Thoracic aorta (tissue), 2 donors: Measurements from ENCODE around the gene USHBP1. TPM values are rescaled to one million over a fixed set of nuclear protein-coding genes. Genes with fewer than 3 reads are reported as not detected.

Source experiments
- ATAC-seq: fragments of 150-250 bp; one replicate; pipeline ENCODE4 v1.8.0; 2017; ENCODE audit warnings: low read depth; ENCODE audit not compliant: insufficient number of reproducible peaks, low FRiP score
- DNase-seq: peaks from one replicate; pipeline ENCODE4 v3.0.0-alpha.2; 2020; ENCODE audit warnings: low spot score
- H3K27ac ChIP-seq, 2 donors: fragments of 200-600 bp; sonication (generic); 1 replicate in 1 of 2; 2 replicates in 1 of 2; pipeline ENCODE4 v1.5.1; 2016; ENCODE audit warnings: mild to moderate bottlenecking in 2 of 2, moderate library complexity in 2 of 2
- H3K27me3 ChIP-seq: fragments of 200-600 bp; sonication (generic); replicated peaks from 2 replicates; pipeline ENCODE4 v1.6.0; 2016; ENCODE audit warnings: mild to moderate bottlenecking; ENCODE audit not compliant: insufficient read depth
- H3K36me3 ChIP-seq: fragments of 200-600 bp; sonication (generic); one replicate; pipeline ENCODE4 v1.5.1; 2016
- H3K4me1 ChIP-seq, 2 donors: fragments of 200-600 bp; sonication (generic); 1 replicate in 1 of 2; 2 replicates in 1 of 2; pipeline versions ENCODE4 v1.5.1 to v1.6.0; 2016; ENCODE audit warnings: low read depth in 2 of 2, mild to moderate bottlenecking in 1 of 2; ENCODE audit not compliant: control insufficient read depth in 1 of 2
- H3K4me3 ChIP-seq: fragments of 200-600 bp; sonication (generic); 2 replicates; pipeline ENCODE4 v1.5.1; 2016; ENCODE audit warnings: mild to moderate bottlenecking
- H3K9me3 ChIP-seq: fragments of 200-600 bp; sonication (generic); 2 replicates; pipeline ENCODE4 v1.5.1; 2016
- CTCF ChIP-seq: fragments of 200-600 bp; sonication (generic); IDR thresholded peaks from one replicate; pipeline ENCODE4 v1.5.1; 2019; ENCODE audit warnings: antibody characterized with exemption
- total RNA-seq, 2 donors: library from RNA; depleted of rRNA; stranded (reverse); fragments of >200 nt; gene quantifications; one replicate each; pipeline versions ENCODE4 v1.1.0 to v1.2.3, GENCODE V29; 2016

USHBP1 gene
- total RNA-seq, 2 donors from 2014 or later = 3.5 to 4.0 TPM

GRCh38 chr19:17216058-17216670 is 48.4 kb downstream of the USHBP1 start:
- H3K9me3 ChIP-seq = no peaks in the 10 kb centered on the region
- no peak for ATAC-seq
- TF ChIP-seq CTCF = no peak
- H3K4me1 ChIP-seq = peaks cover 3 to 21% of the 10 kb centered on the region in 2 donors
- peaks cover 25% of the 10 kb centered on the region for H3K36me3 ChIP-seq
- H3K27ac ChIP-seq = peak overlapping the region in 1 of 2 donors; percentile 82
- no peak for DNase-seq
- peak overlapping the region; percentile 80 for H3K4me3 ChIP-seq
- no peaks in the 10 kb centered on the region for H3K27me3 ChIP-seq

GRCh38 chr19:17215127-17215971 is 49.2 kb downstream of the USHBP1 start, which contains the start of gene USE1:
Gene USE1 (plus strand): TSS chr19:17215357. CDS start chr19:17215406, 49 bp downstream.
- peak; percentile 72 for DNase-seq
- no peak for TF ChIP-seq CTCF
- peak; percentile 75 for ATAC-seq
- H3K9me3 ChIP-seq = no peaks in the 10 kb centered on the region
- H3K4me1 ChIP-seq = peaks cover 3 to 20% of the 10 kb centered on the region in 2 donors
- H3K27ac ChIP-seq = peak within 1 kb of the TSS; percentile 82 to 83
- peak within 1 kb of the TSS; percentile 80 for H3K4me3 ChIP-seq
- no peaks in the 10 kb centered on the region for H3K27me3 ChIP-seq
- peaks cover 25% of the 10 kb centered on the region for H3K36me3 ChIP-seq

GRCh38 chr19:17214508-17215126 is 49.9 kb downstream of the USHBP1 start:
- no peaks in the 10 kb centered on the region for H3K27me3 ChIP-seq
- no peak for ATAC-seq

GRCh38 chr19:17213334-17213733 is 51.2 kb downstream of the USHBP1 start:
- ATAC-seq (no peak), DNase-seq (no peak)
- no peak overlapping the region for H3K27ac ChIP-seq
- peaks cover 29% of the 10 kb centered on the region for H3K36me3 ChIP-seq
- H3K27me3 ChIP-seq = no peaks in the 10 kb centered on the region
- no peaks in the 10 kb centered on the region for H3K9me3 ChIP-seq
- H3K4me3 ChIP-seq = no peak overlapping the region
- TF ChIP-seq CTCF = no peak
- H3K4me1 ChIP-seq = peaks cover 3 to 14% of the 10 kb centered on the region in 2 donors

More at GRCh38 chr19:17214508-17215126, 49.9 kb downstream of the USHBP1 start:
- DNase-seq = no peak
- Histone ChIP-seq H3K4me1 (peaks cover 3 to 14% of the 10 kb centered on the region in 2 donors), H3K27ac (peak overlapping the region; percentile 82 to 83), H3K4me3 (peak overlapping the region; percentile 80), H3K36me3 (peaks cover 24% of the 10 kb centered on the region), H3K9me3 (no peaks in the 10 kb centered on the region)
- no peak for TF ChIP-seq CTCF
